Upper lobe of left lung (tissue), 6 donors: ENCODE measurements around the gene CDYL. TPM values are rescaled to one million over a fixed set of nuclear protein-coding genes. Genes with fewer than 3 reads are reported as not detected.
A peak's percentile ranks its signal among the peaks of the same experiment; 100 is the strongest.

Source experiments
- ATAC-seq, 2 donors: fragments of 200-7000 bp; cut with Tn5 transposase; one replicate each; pipeline ENCODE4 v1.9.1; 2022; ENCODE audit warnings: mild to moderate bottlenecking in 2 of 2, moderate library complexity in 2 of 2; ENCODE audit not compliant: low FRiP score in 2 of 2
- DNase-seq, 2 donors: peaks; one replicate each; pipeline ENCODE4 v3.0.0-alpha.2; 2019 to 2020
- H3K27ac ChIP-seq, 4 donors: fragments of 200-600 bp; sonication (generic); one replicate each; pipeline ENCODE4 v1.5.1; 2016 to 2019
- H3K27me3 ChIP-seq, 4 donors: fragments of 200-600 bp; sonication (generic); one replicate each; pipeline ENCODE4 v1.5.1; 2017 to 2019
- H3K36me3 ChIP-seq, 4 donors: fragments of 200-600 bp; sonication (generic); one replicate each; pipeline ENCODE4 v1.5.1; 2016 to 2019
- H3K4me1 ChIP-seq, 4 donors: fragments of 200-600 bp; sonication (generic); one replicate each; pipeline ENCODE4 v1.5.1; 2018 to 2019
- H3K4me3 ChIP-seq, 4 donors: fragments of 200-600 bp; sonication (generic); one replicate each; pipeline ENCODE4 v1.5.1; 2017 to 2019; ENCODE audit warnings: mild to moderate bottlenecking in 2 of 4, moderate library complexity in 1 of 4
- H3K9me3 ChIP-seq, 4 donors: fragments of 200-600 bp; sonication (generic); one replicate each; pipeline ENCODE4 v1.5.1; 2018 to 2019
- EP300 ChIP-seq, 4 donors: sonication (generic); formaldehyde crosslinking; IDR thresholded peaks; one replicate each; pipeline ENCODE4 v1.5.1; 2017; ENCODE audit warnings: antibody characterized with exemption in 4 of 4, control low read depth in 2 of 4
- POLR2A ChIP-seq, 4 donors: fragments of 450-650 bp; IDR thresholded peaks; one replicate each; pipeline ENCODE4 v1.5.1; 2016 to 2017; ENCODE audit warnings: antibody characterized with exemption in 4 of 4, mild to moderate bottlenecking in 2 of 4
- POLR2AphosphoS5 ChIP-seq, 2 donors: sonication (generic); formaldehyde crosslinking; IDR thresholded peaks; one replicate each; pipeline ENCODE4 v1.5.1; 2017; ENCODE audit warnings: antibody characterized with exemption in 2 of 2
- WGBS, 2 donors: methylation state at CpG; one replicate each; pipeline ENCODE4 v1.1.5; 2017 to 2018; 5-methylcytosine and 5-hydroxymethylcytosine counted together
- total RNA-seq, 6 donors: library from RNA; depleted of rRNA in 4 of 6; stranded (reverse); fragments of >200 nt in 4 of 6; gene quantifications; one replicate each; pipeline versions ENCODE4 v1.1.0 to v1.2.1, GENCODE V29; 2016 to 2021
- TF ChIP-seq, protein P1 (sequence below), 6 experiments: fragments of 450-650 bp in 4 of 6; fragments of 200-600 bp in 2 of 6; sonication (generic) in 2 of 6; IDR thresholded peaks; one replicate each; pipeline ENCODE4 v1.5.1; 2016 to 2019; ENCODE audit warnings: antibody characterized with exemption in 6 of 6
- donor health status: DM: no; HTN: no; CAD: no; lungs with moderate emphysema.
- donor health status: DM: no; HTN: yes; CAD: no; lungs with severe emphysema.

Gene CDYL
- total RNA-seq, 6 donors from 2014 or later: 17.6 to 48.9 (median 32.9) TPM

DNA sequence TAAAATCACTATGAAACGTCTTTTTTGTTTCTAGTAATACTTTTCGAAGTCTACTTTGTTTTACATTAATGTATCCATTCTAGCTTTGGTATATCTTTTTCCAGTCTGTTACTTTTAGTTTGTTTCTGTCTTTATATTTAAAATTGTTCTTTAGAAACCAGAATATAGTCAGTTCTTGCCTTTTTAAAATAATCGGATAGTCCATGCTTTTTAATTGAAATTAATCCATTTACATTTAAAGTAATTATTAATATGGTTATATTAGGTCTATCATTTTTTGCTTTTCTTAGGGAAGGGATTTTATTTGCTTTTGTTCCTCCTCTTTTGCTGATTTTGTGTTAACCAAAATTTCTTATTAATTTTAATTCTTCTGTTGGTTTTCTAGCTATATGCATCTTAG is 23.7 kb downstream of the CDYL start:
- Histone ChIP-seq H3K27ac (no peak overlapping the region), H3K4me1 (peaks cover 10 to 18% (median 14%) of the 10 kb centered on the region in 4 donors), H3K27me3 (no peaks in the 10 kb centered on the region), H3K36me3 (no peaks in the 10 kb centered on the region), H3K9me3 (peaks cover 0 to 10% (median 4%) of the 10 kb centered on the region in 4 donors), H3K4me3 (no peak overlapping the region)
- TF ChIP-seq POLR2AphosphoS5 (IDR thresholded peaks at IDR 0.05) (no peak), POLR2A (IDR thresholded peaks at IDR 0.05) (no peak), EP300 (IDR thresholded peaks at IDR 0.05) (no peak)
- TF ChIP-seq, protein P1, sequence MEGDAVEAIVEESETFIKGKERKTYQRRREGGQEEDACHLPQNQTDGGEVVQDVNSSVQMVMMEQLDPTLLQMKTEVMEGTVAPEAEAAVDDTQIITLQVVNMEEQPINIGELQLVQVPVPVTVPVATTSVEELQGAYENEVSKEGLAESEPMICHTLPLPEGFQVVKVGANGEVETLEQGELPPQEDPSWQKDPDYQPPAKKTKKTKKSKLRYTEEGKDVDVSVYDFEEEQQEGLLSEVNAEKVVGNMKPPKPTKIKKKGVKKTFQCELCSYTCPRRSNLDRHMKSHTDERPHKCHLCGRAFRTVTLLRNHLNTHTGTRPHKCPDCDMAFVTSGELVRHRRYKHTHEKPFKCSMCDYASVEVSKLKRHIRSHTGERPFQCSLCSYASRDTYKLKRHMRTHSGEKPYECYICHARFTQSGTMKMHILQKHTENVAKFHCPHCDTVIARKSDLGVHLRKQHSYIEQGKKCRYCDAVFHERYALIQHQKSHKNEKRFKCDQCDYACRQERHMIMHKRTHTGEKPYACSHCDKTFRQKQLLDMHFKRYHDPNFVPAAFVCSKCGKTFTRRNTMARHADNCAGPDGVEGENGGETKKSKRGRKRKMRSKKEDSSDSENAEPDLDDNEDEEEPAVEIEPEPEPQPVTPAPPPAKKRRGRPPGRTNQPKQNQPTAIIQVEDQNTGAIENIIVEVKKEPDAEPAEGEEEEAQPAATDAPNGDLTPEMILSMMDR (IDR thresholded peaks at IDR 0.05): no peak
- no peak for ATAC-seq
- 96 to 97% methylated on average over 3 of the region's 3 CpGs for whole genome bisulfite sequencing, 2 donors
- DNase-seq: no peak

DNA sequence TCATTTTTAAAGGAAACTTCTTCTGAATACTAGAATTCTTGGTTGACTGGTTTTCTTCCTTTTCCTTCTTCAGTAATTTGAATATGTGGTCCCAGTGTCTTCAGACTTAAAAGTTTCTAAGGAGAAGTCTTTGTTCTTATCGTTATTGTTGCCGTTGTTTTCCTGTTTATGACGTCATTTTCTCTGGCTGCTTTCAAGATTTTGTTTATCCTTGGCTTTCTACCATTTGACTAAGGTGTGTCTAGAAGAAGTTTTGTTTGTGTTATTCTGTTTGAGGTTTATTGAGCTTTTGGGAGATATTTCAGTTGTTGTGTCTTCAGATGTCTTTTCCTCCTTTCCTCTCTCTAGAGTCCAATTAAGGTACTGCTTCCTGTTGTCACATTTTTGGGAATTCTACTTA is 24.5 kb downstream of the CDYL start:
- H3K27ac ChIP-seq: no peak overlapping the region
- TF ChIP-seq, protein P1 (IDR thresholded peaks at IDR 0.05): peak in 1 of 6 experiments; percentile 5
- no peak for TF ChIP-seq POLR2A (IDR thresholded peaks at IDR 0.05)
- no peaks in the 10 kb centered on the region for H3K27me3 ChIP-seq
- ATAC-seq: no peak
- WGBS, 2 donors: 60 to 67% methylated on average over 3 of the region's 3 CpGs
- DNase-seq: no peak
- no peaks in the 10 kb centered on the region for H3K36me3 ChIP-seq
- H3K9me3 ChIP-seq: peaks cover 0 to 10% (median 4%) of the 10 kb centered on the region in 4 donors
- H3K4me1 ChIP-seq: peaks cover 9 to 21% (median 14%) of the 10 kb centered on the region in 4 donors
- no peak overlapping the region for H3K4me3 ChIP-seq

DNA sequence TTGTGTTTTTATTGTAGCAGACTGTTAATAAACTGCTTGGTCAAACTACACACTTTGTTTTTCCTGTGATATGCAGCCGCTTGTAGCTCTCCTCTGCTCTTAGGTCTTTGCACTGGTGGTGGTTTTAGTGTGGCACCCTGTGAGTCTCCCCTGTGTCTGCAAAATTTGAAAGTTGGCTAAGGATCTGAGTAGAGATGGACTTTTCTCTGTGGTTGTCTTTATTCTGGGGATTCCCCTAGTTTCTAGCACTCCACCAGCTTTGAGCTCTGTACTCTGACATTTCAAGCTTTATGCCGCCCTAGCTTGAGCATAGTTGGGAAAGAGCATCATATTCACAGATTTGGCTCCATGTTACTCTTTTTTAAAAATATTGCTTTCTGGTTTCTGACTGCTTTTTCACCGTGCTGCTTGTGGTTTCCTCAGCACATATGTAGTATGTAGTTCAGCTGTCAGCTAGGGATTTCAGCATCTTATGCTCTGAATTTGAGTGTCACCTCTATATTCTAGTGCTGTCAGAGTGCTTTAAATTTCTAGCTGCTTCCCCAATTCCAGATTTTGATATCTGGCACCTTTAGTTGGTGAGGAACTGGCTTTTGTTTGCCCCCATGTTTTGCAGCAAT is 25.4 kb downstream of the CDYL start:
- DNase-seq (no peak), ATAC-seq (no peak)
- H3K4me3 ChIP-seq: no peak overlapping the region
- TF ChIP-seq POLR2A (IDR thresholded peaks at IDR 0.05) (no peak), EP300 (IDR thresholded peaks at IDR 0.05) (no peak), POLR2AphosphoS5 (IDR thresholded peaks at IDR 0.05) (no peak)
- TF ChIP-seq, protein P1 (IDR thresholded peaks at IDR 0.05): no peak
- no peaks in the 10 kb centered on the region for H3K27me3 ChIP-seq
- H3K36me3 ChIP-seq: no peaks in the 10 kb centered on the region
- H3K9me3 ChIP-seq: peaks cover 0 to 10% (median 4%) of the 10 kb centered on the region in 4 donors
- 74 to 80% methylated on average over 3 of the region's 3 CpGs for WGBS, 2 donors
- H3K4me1 ChIP-seq: peaks cover 17 to 30% (median 20%) of the 10 kb centered on the region in 4 donors
- no peak overlapping the region for H3K27ac ChIP-seq

DNA sequence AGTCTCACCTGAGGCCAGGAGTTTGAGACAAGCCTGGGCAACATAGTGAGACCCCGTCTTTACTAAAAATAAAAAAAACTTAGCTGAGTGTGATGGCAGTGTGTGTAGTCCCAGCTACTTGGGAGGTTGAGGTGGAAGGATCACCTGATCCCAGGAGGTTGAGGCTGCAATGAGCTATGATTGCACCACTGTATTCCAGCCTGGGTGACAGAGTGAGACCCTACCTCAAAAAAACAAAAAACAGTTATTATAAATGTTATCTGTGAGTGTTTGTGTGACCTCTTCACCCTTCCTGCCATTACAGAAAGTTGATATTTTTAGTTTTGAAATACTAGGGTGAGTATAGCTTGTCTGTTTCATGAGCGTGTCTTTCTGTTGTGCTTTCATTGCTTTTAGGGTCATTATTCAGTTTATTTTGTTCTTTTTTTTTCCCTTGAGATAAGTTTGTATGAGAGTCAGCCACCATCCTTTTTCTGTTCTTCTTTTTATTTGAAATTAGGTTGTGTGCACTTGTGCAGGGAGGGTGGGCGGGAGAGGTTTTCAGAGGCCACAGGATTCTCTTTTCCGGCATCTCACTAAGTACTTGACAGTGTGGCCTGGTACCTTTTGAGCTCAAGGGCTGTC is 26.2 kb downstream of the CDYL start:
- 86% methylated on average over 4 of the region's 4 CpGs for WGBS, 2 donors
- Histone ChIP-seq H3K9me3 (peaks cover 0 to 10% (median 4%) of the 10 kb centered on the region in 4 donors), H3K27ac (no peak overlapping the region), H3K36me3 (no peaks in the 10 kb centered on the region), H3K27me3 (no peaks in the 10 kb centered on the region), H3K4me1 (peaks cover 19 to 34% (median 24%) of the 10 kb centered on the region in 4 donors), H3K4me3 (no peak overlapping the region)
- DNase-seq (no peak), ATAC-seq (no peak)
- TF ChIP-seq POLR2A (IDR thresholded peaks at IDR 0.05) (no peak), EP300 (IDR thresholded peaks at IDR 0.05) (no peak), POLR2AphosphoS5 (IDR thresholded peaks at IDR 0.05) (no peak)
- TF ChIP-seq, protein P1 (IDR thresholded peaks at IDR 0.05): no peak
